Spleen (tissue), 11 donors: ENCODE results near the gene REXO1. TPM values are rescaled to one million over a fixed set of nuclear protein-coding genes. Genes with fewer than 3 reads are reported as not detected.
A peak's percentile ranks its signal among the peaks of the same experiment; 100 is the strongest.
"Not testable (repeated sequence)": the region's sequence is repeated elsewhere in the genome, so short reads cannot be mapped to it uniquely, and the experiment has no call there.

ENCODE experiments used
- DNase-seq: peaks from one replicate; pipeline ENCODE4 v3.0.0-alpha.2; 2020
- H3K27ac ChIP-seq, 8 donors: fragments of 200-600 bp; sonication (generic) in 7 of 8; 1 replicate in 4 of 8; 2 replicates in 4 of 8; pipeline versions ENCODE4 v1.5.0 to v1.8.0; 2016 to 2021; ENCODE audit warnings: inconsistent platforms in 4 of 8, mild to moderate bottlenecking in 4 of 8, moderate library complexity in 1 of 8
- H3K27me3 ChIP-seq, 7 donors: fragments of 200-600 bp; sonication (generic) in 6 of 7; replicated peaks in 1 of 7; 1 replicate in 4 of 7; 2 replicates in 3 of 7; pipeline versions ENCODE4 v1.5.0 to v1.8.0; 2016 to 2021; ENCODE audit warnings: inconsistent platforms in 3 of 7, mild to moderate bottlenecking in 1 of 7
- H3K36me3 ChIP-seq, 6 donors: fragments of 200-600 bp; sonication (generic) in 5 of 6; 1 replicate in 4 of 6; 2 replicates in 2 of 6; pipeline versions ENCODE4 v1.5.0 to v1.8.0; 2016 to 2021; ENCODE audit warnings: inconsistent platforms in 2 of 6
- H3K4me1 ChIP-seq, 6 donors: fragments of 200-600 bp; sonication (generic) in 5 of 6; 1 replicate in 3 of 6; 2 replicates in 3 of 6; pipeline versions ENCODE4 v1.5.0 to v1.8.0; 2016 to 2021; ENCODE audit warnings: inconsistent platforms in 3 of 6
- H3K4me3 ChIP-seq, 8 donors: fragments of 200-600 bp; sonication (generic) in 7 of 8; 1 replicate in 4 of 8; 2 replicates in 4 of 8; pipeline versions ENCODE4 v1.5.0 to v1.8.0; 2016 to 2021; ENCODE audit warnings: inconsistent platforms in 4 of 8, mild to moderate bottlenecking in 4 of 8, moderate library complexity in 2 of 8
- H3K9me3 ChIP-seq, 8 donors: fragments of 200-600 bp; sonication (generic) in 7 of 8; 1 replicate in 4 of 8; 2 replicates in 4 of 8; pipeline versions ENCODE4 v1.5.0 to v1.8.0; 2016 to 2021; ENCODE audit warnings: inconsistent platforms in 4 of 8
- POLR2A ChIP-seq, 3 donors: fragments of 450-650 bp; IDR thresholded peaks; one replicate each; pipeline ENCODE4 v1.5.1; 2017; ENCODE audit warnings: antibody characterized with exemption in 3 of 3, mild to moderate bottlenecking in 1 of 3
- POLR2AphosphoS5 ChIP-seq, 3 donors: sonication (generic); formaldehyde crosslinking; IDR thresholded peaks; one replicate each; pipeline ENCODE4 v1.5.1; 2017; ENCODE audit warnings: antibody characterized with exemption in 3 of 3
- WGBS, 5 donors: extraction: QIAGEN DNeasy Blood & Tissue Kit in 3 of 5; methylation state at CpG; one replicate each; pipeline versions ENCODE4 v1.1.5 to v1.1.7; 2013 to 2018; 5-methylcytosine and 5-hydroxymethylcytosine counted together
- intact Hi-C: fragments of 100-400 bp; cut with DNase I; formaldehyde crosslinking; loops from one replicate; pipeline ENCODE4 v1.15.0; 2023; ENCODE audit warnings: low total_unique reads
- polyA plus RNA-seq, 3 donors: library from polyadenylated mRNA; stranded (reverse); fragments of 200-250 nt; gene quantifications; one replicate each; pipeline ENCODE4 v1.2.1, GENCODE V29; 2013
- total RNA-seq, 7 donors: library from RNA; depleted of rRNA in 3 of 7; stranded (reverse); fragments of >200 nt in 3 of 7; fragmentation: NEBNext Ultra II Directional in 4 of 7; extraction: Animal tissue kit (Norgen Biotek cat#: 25700) in 4 of 7; gene quantifications; one replicate each; pipeline versions ENCODE4 v1.1.0 to v1.2.1, GENCODE V29; 2016 to 2021
- TF ChIP-seq, protein P1 (sequence below), 11 experiments: fragments of 200-600 bp in 7 of 11; fragments of 450-650 bp in 4 of 11; sonication (generic) in 4 of 11; IDR thresholded peaks in 8 of 11; conservative IDR thresholded peaks in 3 of 11; 1 replicate in 7 of 11; 2 replicates in 4 of 11; pipeline versions ENCODE4 v1.4.0 to v1.8.0; 2016 to 2021; ENCODE audit warnings: antibody characterized with exemption in 11 of 11, inconsistent platforms in 4 of 11, mild to moderate bottlenecking in 1 of 11
- donor health status: healthy with polysubstance abuse.
- donor health status: DM: no; HTN: no; CAD: no; lungs with moderate emphysema.
- donor health status: DM: no; HTN: no; CAD: no.
- donor health status: Bipolar disorder and iron deficiency.
- donor health status: healthy.
- donor health status: DM: no; HTN: no; CAD: no.
- donor health status: DM: yes; HTN: yes; CAD: no.

Gene REXO1
- total and polyA plus RNA-seq, 10 donors = 13.4 to 88.1 (median 50.6) TPM

DNA sequence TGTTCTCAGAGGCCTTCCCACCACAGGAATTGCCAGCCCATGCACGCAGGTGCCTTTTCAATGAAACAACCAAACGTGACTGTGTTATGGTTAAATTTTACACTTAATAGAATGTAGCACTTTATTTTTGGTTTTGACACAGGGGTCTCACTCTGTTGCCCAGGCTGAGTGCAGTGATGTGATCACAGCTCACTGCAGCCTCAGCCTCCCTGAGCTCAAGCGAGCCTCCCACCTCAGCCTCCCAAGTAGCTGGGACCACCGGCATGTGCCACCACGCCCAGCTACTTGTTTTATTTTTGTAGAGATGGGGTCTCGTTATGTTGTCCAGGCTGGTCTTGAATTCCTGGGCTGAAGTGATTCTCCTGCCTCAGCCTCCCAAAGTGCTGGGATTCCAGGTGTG lies 43.4 kb downstream of the REXO1 start:
- TF ChIP-seq POLR2AphosphoS5 (IDR thresholded peaks at IDR 0.05) = no peak
- TF ChIP-seq, protein P1, sequence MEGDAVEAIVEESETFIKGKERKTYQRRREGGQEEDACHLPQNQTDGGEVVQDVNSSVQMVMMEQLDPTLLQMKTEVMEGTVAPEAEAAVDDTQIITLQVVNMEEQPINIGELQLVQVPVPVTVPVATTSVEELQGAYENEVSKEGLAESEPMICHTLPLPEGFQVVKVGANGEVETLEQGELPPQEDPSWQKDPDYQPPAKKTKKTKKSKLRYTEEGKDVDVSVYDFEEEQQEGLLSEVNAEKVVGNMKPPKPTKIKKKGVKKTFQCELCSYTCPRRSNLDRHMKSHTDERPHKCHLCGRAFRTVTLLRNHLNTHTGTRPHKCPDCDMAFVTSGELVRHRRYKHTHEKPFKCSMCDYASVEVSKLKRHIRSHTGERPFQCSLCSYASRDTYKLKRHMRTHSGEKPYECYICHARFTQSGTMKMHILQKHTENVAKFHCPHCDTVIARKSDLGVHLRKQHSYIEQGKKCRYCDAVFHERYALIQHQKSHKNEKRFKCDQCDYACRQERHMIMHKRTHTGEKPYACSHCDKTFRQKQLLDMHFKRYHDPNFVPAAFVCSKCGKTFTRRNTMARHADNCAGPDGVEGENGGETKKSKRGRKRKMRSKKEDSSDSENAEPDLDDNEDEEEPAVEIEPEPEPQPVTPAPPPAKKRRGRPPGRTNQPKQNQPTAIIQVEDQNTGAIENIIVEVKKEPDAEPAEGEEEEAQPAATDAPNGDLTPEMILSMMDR (IDR thresholded peaks at IDR 0.05 in 8 of 11, conservative IDR thresholded peaks at IDR 0.05 in 3 of 11) = no peak
- TF ChIP-seq POLR2A (IDR thresholded peaks at IDR 0.05) = no peak
- Histone ChIP-seq H3K27ac (no peak overlapping the region), H3K9me3 (no peaks in the 10 kb centered on the region), H3K4me3 (no peak overlapping the region), H3K4me1 (no peaks in the 10 kb centered on the region), H3K36me3 (peaks cover 0 to 40% (median 0%) of the 10 kb centered on the region in 6 donors), H3K27me3 (no peaks in the 10 kb centered on the region)
- no peak for DNase-seq
- 90 to 95% (median 91%) methylated on average over 6 of the region's 6 CpGs for WGBS, 5 donors
- intact Hi-C loops = no loop called here

DNA sequence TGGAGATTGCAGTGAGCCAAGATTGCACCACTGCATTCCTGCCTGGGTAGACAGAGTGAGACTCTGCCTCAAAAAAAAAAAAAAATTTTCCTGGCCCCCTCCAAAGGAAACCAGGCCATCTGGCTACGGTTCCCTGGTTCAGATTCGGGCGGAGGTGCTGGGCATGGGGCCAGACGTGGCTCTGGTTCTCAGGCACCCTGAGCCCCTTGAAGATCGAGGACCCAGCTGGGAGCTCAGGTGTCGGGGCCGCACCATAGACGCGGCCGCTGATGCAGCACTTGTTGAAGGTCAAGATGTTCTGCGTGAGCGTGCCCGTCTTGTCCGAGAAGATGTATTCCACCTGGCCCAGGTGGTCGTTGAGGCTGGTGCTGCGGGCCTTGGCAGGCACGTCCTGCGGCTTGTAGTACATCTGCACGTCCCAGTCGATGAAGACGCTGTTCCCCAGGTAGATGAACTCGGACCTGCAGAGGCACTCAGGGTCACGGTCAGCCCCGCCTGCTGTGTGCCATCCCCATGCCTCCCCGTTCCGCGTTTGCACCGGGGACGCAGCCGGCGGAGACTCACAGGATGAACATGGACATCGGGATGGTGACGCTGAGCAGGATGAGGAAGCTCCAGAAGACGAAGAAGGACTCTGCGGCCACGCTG lies 48.5 kb downstream of the REXO1 start:
- Histone ChIP-seq H3K4me1 (peaks cover 0 to 14% (median 7%) of the 10 kb centered on the region in 6 donors), H3K27me3 (peaks cover 0 to 21% (median 12%) of the 10 kb centered on the region in 7 donors), H3K9me3 (no peaks in the 10 kb centered on the region), H3K4me3 (no peak overlapping the region), H3K36me3 (peaks cover 0 to 39% (median 0%) of the 10 kb centered on the region in 6 donors), H3K27ac (no peak overlapping the region)
- WGBS, 5 donors = 85 to 92% (median 90%) methylated on average over 25 to 36 of the region's 36 CpGs
- TF ChIP-seq POLR2A (IDR thresholded peaks at IDR 0.05) = no peak
- no peak for TF ChIP-seq POLR2AphosphoS5 (IDR thresholded peaks at IDR 0.05)
- TF ChIP-seq, protein P1 (IDR thresholded peaks at IDR 0.05 in 8 of 11, conservative IDR thresholded peaks at IDR 0.05 in 3 of 11) = no peak
- intact Hi-C loops = no loop called here
- DNase-seq = peak; percentile 58

DNA sequence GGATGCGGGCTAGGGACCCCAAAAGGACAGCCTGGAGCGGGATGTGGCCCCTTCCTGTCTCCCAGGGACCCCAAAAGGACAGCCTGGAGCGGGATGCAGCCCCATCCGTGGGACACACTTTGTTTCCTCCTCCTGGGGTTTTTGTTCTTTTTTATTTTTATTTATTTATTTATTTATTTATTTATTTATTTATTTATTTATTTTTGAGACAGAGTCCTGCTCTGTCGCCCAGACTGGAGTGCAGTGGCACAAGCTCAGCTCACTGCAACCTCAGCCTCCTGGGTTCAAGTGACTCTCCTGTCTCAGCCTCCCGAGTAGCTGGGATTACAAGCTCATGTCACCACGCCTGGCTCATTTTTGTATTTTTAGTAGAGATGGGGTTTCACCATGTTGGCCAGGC lies 51.0 kb downstream of the REXO1 start:
- intact Hi-C loops, H3K9me3 ChIP-seq, H3K27ac ChIP-seq, H3K4me3 ChIP-seq, DNase-seq: not testable (repeated sequence)
- H3K27me3 ChIP-seq = peaks cover 0 to 28% (median 12%) of the 10 kb centered on the region in 7 donors
- peaks cover 0 to 25% (median 10%) of the 10 kb centered on the region in 6 donors for H3K4me1 ChIP-seq
- 89 to 95% (median 91%) methylated on average over 7 of the region's 7 CpGs for WGBS, 5 donors
- H3K36me3 ChIP-seq = peaks cover 0 to 24% (median 0%) of the 10 kb centered on the region in 6 donors

DNA sequence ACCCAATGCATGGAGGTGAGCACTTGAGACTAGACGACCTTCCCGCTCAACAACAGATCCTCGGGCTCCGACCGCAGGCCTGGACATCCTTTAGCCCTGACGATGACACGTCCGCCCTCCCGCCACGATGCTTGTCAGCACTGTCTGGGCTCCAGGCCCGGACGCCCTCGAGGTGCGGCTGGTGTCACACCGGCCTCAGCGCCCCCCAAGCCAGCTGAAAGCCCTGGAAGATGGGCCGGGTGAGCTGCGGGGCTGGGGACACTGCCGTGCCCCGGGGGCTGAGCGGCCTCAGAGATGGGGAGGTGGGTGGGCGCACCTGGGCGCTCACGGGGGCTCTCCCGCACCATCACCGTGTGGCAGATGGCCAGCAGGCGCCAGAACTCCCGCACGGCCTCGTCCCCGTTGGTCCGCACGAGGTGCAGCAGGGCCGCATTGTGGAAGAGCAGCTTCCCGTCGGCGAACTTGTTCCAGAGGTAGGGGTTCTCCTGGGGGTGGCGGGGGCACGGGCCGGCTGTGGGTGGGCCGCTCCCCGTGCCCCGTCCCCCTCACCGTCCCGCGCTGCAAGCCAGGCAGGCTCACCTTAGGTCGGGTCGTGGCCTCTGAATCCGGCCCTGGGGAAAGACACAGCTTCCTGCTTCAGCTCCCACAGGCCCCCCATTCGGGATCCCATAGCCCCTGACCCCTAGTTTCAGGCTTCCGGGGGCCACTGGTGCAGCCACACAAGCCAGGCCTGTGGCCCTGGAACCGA lies 51.7 kb downstream of the REXO1 start:
- DNase-seq = peak; percentile 62
- Histone ChIP-seq H3K4me3 (peak overlapping the region in 1 of 8 donors; percentile 28), H3K27ac (no peak overlapping the region), H3K9me3 (no peaks in the 10 kb centered on the region), H3K27me3 (peaks cover 0 to 34% (median 13%) of the 10 kb centered on the region in 7 donors), H3K36me3 (peaks cover 0 to 22% (median 0%) of the 10 kb centered on the region in 6 donors), H3K4me1 (peaks cover 0 to 25% (median 10%) of the 10 kb centered on the region in 6 donors)
- TF ChIP-seq, protein P1 (IDR thresholded peaks at IDR 0.05 in 8 of 11, conservative IDR thresholded peaks at IDR 0.05 in 3 of 11) = no peak
- TF ChIP-seq POLR2AphosphoS5 (IDR thresholded peaks at IDR 0.05) = no peak
- no peak for TF ChIP-seq POLR2A (IDR thresholded peaks at IDR 0.05)
- intact Hi-C loops = no loop called here
- WGBS, 5 donors = 60 to 71% (median 70%) methylated on average over 27 to 52 of the region's 52 CpGs
